Measurements from ENCODE around the gene PRR5L. TPM values are rescaled to one million over a fixed set of nuclear protein-coding genes. Genes with fewer than 3 reads are reported as not detected.

Gene PRR5L
- total RNA-seq, 4 donors from 2014 or later, result 2.2 to 10.9 (median 3.5) TPM

DNA sequence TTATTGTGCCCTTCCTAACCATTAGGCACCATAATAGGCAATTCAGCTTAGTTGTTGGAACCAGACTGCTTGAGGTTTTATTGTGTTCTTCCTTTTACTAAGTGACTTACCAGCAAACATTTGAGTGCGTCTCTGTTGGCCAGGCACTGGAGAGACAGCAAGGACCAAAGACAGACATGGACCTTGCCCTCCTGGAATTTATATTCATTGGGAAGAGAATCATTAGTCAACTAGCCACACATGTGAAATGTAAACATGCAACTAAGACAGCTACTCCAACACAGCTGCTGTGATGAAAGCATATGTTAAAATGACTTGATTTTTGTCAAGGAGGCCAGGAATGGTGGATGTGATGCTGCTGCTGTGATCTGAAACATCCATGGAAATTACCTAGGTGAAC, 107.6 kb downstream of the PRR5L start:
- DNase-seq (ENCODE audit: low spot score in 2 of 2), result no peak
- TF ChIP-seq POLR2A (IDR thresholded peaks at IDR 0.05) (no peak), EP300 (IDR thresholded peaks at IDR 0.05) (no peak), POLR2AphosphoS5 (IDR thresholded peaks at IDR 0.05) (no peak), CTCF (IDR thresholded peaks at IDR 0.05) (no peak)
- no peaks in the 10 kb centered on the region for H3K9me3 ChIP-seq
- H3K4me3 ChIP-seq, result no peak overlapping the region
- no peaks in the 10 kb centered on the region for H3K27me3 ChIP-seq
- H3K36me3 ChIP-seq, result no peaks in the 10 kb centered on the region
- H3K27ac ChIP-seq, result no peak overlapping the region
- H3K4me1 ChIP-seq, result peaks cover 2% of the 10 kb centered on the region
- 100% methylated on average over 1 of the region's 1 CpG for WGBS

GRCh38 chr11:36404831-36405230, 108.7 kb downstream of the PRR5L start:
- DNase-seq (ENCODE audit: low spot score in 2 of 2), result no peak
- WGBS, result 92% methylated on average over 3 of the region's 3 CpGs
- H3K36me3 ChIP-seq, result no peaks in the 10 kb centered on the region
- no peaks in the 10 kb centered on the region for H3K9me3 ChIP-seq
- no peak for TF ChIP-seq POLR2A (IDR thresholded peaks at IDR 0.05)
- no peak for TF ChIP-seq CTCF (IDR thresholded peaks at IDR 0.05)
- TF ChIP-seq POLR2AphosphoS5 (IDR thresholded peaks at IDR 0.05), result no peak
- no peak for TF ChIP-seq EP300 (IDR thresholded peaks at IDR 0.05)
- no peaks in the 10 kb centered on the region for H3K27me3 ChIP-seq
- H3K27ac ChIP-seq, result no peak overlapping the region
- no peak overlapping the region for H3K4me3 ChIP-seq
- peaks cover 3% of the 10 kb centered on the region for H3K4me1 ChIP-seq

GRCh38 chr11:36405585-36406367, 109.7 kb downstream of the PRR5L start:
- TF ChIP-seq POLR2A (IDR thresholded peaks at IDR 0.05) (no peak), POLR2AphosphoS5 (IDR thresholded peaks at IDR 0.05) (no peak), CTCF (IDR thresholded peaks at IDR 0.05) (no peak), EP300 (IDR thresholded peaks at IDR 0.05) (no peak)
- H3K36me3 ChIP-seq, result no peaks in the 10 kb centered on the region
- no peak overlapping the region for H3K27ac ChIP-seq
- no peak for DNase-seq (ENCODE audit: low spot score in 2 of 2)
- WGBS, result 85% methylated on average over 5 of the region's 5 CpGs
- no peak overlapping the region for H3K4me3 ChIP-seq
- no peaks in the 10 kb centered on the region for H3K9me3 ChIP-seq
- H3K27me3 ChIP-seq, result no peaks in the 10 kb centered on the region
- H3K4me1 ChIP-seq, result peaks cover 7% of the 10 kb centered on the region

DNA sequence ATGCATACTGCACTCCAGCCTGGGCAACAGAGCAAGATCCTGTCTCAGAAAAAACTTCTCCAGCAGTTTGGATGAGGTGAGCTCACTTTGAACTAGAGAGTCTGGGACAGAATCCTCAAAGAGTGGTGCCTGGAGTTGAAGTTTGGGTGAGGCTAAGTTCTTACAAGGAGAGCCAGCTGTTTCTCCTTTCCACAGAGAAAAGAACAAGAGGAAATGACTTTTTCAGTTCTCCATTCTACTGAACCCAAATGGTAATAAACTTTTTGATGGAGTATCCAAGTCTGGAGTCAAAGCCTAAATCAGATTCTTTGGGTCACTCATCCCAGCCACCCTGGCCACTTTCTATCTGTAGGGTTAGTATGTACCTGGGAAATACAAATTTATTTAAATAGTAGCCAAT, 111.3 kb downstream of the PRR5L start:
- Histone ChIP-seq H3K4me1 (peaks cover 12% of the 10 kb centered on the region), H3K9me3 (no peaks in the 10 kb centered on the region), H3K27me3 (no peaks in the 10 kb centered on the region), H3K4me3 (no peak overlapping the region), H3K36me3 (no peaks in the 10 kb centered on the region), H3K27ac (no peak overlapping the region)
- DNase-seq (ENCODE audit: low spot score in 2 of 2), result no peak
- TF ChIP-seq CTCF (IDR thresholded peaks at IDR 0.05), result no peak
- TF ChIP-seq POLR2AphosphoS5 (IDR thresholded peaks at IDR 0.05), result no peak
- no peak for TF ChIP-seq POLR2A (IDR thresholded peaks at IDR 0.05)
- no peak for TF ChIP-seq EP300 (IDR thresholded peaks at IDR 0.05)

GRCh38 chr11:36408498-36409136, 112.5 kb downstream of the PRR5L start:
- Histone ChIP-seq H3K4me3 (no peak overlapping the region), H3K27ac (no peak overlapping the region), H3K9me3 (no peaks in the 10 kb centered on the region), H3K36me3 (no peaks in the 10 kb centered on the region), H3K27me3 (no peaks in the 10 kb centered on the region), H3K4me1 (peaks cover 12% of the 10 kb centered on the region)
- WGBS, result 81% methylated on average over 6 of the region's 6 CpGs
- DNase-seq (ENCODE audit: low spot score in 2 of 2), result no peak
- TF ChIP-seq POLR2A (IDR thresholded peaks at IDR 0.05) (no peak), CTCF (IDR thresholded peaks at IDR 0.05) (no peak), POLR2AphosphoS5 (IDR thresholded peaks at IDR 0.05) (no peak), EP300 (IDR thresholded peaks at IDR 0.05) (no peak)
